Stimulated activated CD8-positive, alpha-beta memory T cell treated with anti-CD3 and anti-CD28 coated beads, Interleukin-7, amount 100 ng/mL, for 1 hour (primary cell): ENCODE data around the gene CYB561D2.
A peak's percentile ranks its signal among the peaks of the same experiment; 100 is the strongest.

ENCODE experiments used
- DNase-seq, 2 donors: peaks; one replicate each; pipeline ENCODE4 v3.0.0-alpha.2; 2020; ENCODE audit warnings: low read depth in 2 of 2

CYB561D2 gene

GRCh38 chr3:50365080-50365841, 14.6 kb downstream of the CYB561D2 start:
- peak; percentile 83 to 89 for DNase-seq

- no peak for DNase-seq
Observed at GRCh38 chr3:50365842-50366220, 15.2 kb downstream of the CYB561D2 start.

- no peak for DNase-seq
Observed at GRCh38 chr3:50369012-50369670, 18.5 kb downstream of the CYB561D2 start.

GRCh38 chr3:50370594-50370993, 19.9 kb downstream of the CYB561D2 start:
- no peak for DNase-seq

GRCh38 chr3:50371133-50371685, 20.5 kb downstream of the CYB561D2 start:
- DNase-seq, result no peak

- DNase-seq, result no peak
Observed at GRCh38 chr3:50372349-50372748, 21.7 kb downstream of the CYB561D2 start.

- DNase-seq, result no peak
Observed at GRCh38 chr3:50373146-50374051, 22.7 kb downstream of the CYB561D2 start.

- no peak for DNase-seq
Observed at GRCh38 chr3:50374363-50375257, 23.9 kb downstream of the CYB561D2 start.

- DNase-seq, result no peak
Observed at GRCh38 chr3:50375258-50375931, 24.7 kb downstream of the CYB561D2 start.

GRCh38 chr3:50378024-50378423, 27.4 kb downstream of the CYB561D2 start:
- DNase-seq, result no peak

GRCh38 chr3:50378757-50379156, 28.1 kb downstream of the CYB561D2 start:
- DNase-seq, result no peak

- DNase-seq, result no peak
Observed at GRCh38 chr3:50380405-50381085, 29.9 kb downstream of the CYB561D2 start.

- DNase-seq, result no peak
Observed at GRCh38 chr3:50381383-50381782, 30.7 kb downstream of the CYB561D2 start.

GRCh38 chr3:50382722-50383121, 32.1 kb downstream of the CYB561D2 start:
- DNase-seq, result no peak

- DNase-seq, result no peak
Observed at GRCh38 chr3:50383750-50384149, 33.1 kb downstream of the CYB561D2 start.

- no peak for DNase-seq
Observed at GRCh38 chr3:50385754-50386153, 35.1 kb downstream of the CYB561D2 start.

- no peak for DNase-seq
Observed at GRCh38 chr3:50388016-50388719, 37.5 kb downstream of the CYB561D2 start.

- no peak for DNase-seq
Observed at GRCh38 chr3:50388720-50389413, 38.2 kb downstream of the CYB561D2 start.

GRCh38 chr3:50389414-50389767, 38.7 kb downstream of the CYB561D2 start:
- DNase-seq, result no peak
